GM18502 (cell line): ENCODE data around the gene ZFC3H1.
"Not testable (repeated sequence)": the region's sequence is repeated elsewhere in the genome, so short reads cannot be mapped to it uniquely, and the experiment has no call there.

Source experiments
- ATAC-seq: cut with Tn5 transposase; IDR thresholded peaks from one replicate; pipeline ENCODE4 v1.9.1; 2021; ENCODE audit warnings: mild to moderate bottlenecking; ENCODE audit not compliant: unreplicated experiment, poor library complexity

The ZFC3H1 gene

GRCh38 chr12:71663561-71664410 lies at the start of gene ZFC3H1, which contains the start of gene THAP2:
Gene ZFC3H1, minus strand, starts transcription at chr12:71663848. Its CDS starts 238 bp downstream, at chr12:71663610.
Gene THAP2, plus strand, starts transcription at chr12:71664301. Its CDS starts 209 bp downstream, at chr12:71664510.
- ATAC-seq = peak; percentile 91

GRCh38 chr12:71710276-71711125 lies 46.9 kb upstream of the ZFC3H1 start:
- no peak for ATAC-seq

DNA sequence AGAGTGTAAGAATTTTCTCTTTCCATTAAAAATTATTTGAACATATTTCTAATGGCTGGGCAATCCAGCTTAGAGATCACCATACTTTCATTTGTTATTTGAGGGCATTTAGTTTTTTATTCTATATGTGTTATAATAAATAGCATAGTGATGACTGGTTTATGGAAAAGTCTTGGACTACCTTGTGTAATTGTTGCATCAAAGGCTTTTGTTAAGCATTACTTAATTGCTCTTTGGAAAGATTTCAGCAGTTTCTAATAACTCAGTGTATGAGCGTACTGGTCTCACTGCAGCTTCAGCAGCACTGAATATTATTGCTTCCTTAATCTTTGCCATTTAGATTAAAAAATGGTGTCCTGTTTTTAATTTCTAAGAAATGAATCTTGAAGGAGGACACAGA lies 45.0 kb upstream of the ZFC3H1 start:
- no peak for ATAC-seq

DNA sequence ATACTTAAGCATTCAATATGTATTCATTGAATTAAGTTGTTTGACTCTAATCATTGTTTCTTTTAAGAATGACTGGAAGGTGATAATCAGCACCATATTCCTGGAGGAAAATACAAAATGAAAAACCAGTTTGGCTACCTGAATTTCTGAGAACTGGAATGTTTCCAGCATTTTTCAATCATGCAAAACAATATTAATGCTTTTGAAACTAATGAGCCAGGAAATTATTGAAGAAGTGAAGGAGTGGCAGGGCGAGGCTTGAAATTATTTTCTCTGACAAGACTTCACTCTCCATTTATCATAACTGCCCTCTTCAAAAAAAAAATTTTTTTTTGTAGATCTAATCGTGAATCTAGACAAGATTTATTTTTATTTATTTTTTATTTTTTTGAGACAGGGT lies 41.3 kb upstream of the ZFC3H1 start:
- ATAC-seq = no peak

GRCh38 chr12:71703206-71703605 lies 39.6 kb upstream of the ZFC3H1 start:
- no peak for ATAC-seq

DNA sequence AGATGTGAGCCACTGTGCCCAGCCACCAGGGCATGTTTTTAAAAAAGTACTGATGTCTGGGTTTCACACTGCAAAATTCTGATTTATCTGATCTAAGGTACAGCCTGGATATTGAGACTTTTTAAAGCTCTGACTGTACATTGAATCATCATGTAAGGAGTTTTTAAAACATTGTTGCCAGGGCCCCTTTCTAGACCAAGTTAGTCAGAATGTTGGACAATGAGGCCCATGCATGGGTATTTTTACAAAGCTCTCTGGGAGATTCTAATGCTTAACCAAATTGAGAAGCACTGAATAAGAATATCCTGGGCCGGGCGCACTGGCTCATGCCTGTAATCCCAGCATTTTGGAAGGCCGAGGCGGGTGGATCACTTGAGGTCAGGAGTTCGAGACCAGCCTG lies 38.9 kb upstream of the ZFC3H1 start:
- ATAC-seq = no peak

DNA sequence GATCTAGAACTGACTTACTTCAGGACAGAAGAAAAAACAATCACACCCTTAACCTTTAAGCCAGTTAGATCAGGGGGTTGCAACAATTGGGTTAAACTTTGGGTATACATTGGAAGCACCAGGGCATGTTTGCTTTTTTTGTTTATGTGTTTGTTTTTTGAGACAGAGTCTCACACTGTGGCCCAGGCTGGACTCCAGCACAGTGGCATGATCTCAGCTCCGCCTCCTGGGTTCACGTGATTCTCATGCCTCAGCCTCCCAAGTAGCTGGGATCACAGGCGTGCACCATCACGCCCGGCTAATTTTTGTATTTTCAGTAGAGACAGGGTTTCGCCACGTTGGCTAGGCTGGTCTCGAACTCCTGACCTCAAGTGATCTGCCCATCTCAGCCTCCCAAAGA lies 38.5 kb upstream of the ZFC3H1 start:
- ATAC-seq = not testable (repeated sequence)

- no peak for ATAC-seq
Observed at GRCh38 chr12:71695782-71696181, 32.1 kb upstream of the ZFC3H1 start.

DNA sequence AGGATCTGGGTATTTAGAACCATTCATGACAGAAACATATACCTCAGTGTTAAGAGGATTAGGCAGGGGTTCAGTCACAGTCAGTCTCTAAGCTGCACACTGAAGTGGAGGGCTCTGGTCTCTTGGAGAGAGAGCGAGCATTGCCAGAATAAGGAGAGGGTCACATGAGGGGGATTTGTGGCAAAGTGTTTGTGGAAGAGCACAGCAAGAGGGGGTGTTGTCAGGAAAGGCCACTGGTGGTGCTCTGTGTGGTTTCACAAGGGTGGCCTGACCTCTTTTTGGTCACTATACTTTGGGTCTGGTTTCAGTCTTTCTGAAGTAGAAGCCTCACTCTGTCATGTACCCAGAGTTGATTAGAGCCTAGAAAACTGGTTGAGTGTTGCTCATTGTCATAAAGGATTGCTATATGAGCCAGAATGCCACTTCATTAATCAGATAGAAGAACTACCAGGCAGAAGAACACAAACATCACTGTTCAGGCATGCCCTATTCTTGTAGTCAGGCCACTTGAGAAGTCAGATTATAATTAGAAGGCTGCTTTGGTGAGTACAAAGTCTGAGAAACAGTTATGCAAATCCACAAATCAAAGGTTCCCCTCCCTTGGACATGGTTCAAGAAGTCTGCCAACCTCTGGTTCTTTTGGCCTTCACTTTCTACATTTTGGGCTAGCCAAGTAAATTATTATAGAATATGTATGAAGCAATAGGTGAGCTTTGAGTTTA lies 30.6 kb upstream of the ZFC3H1 start:
- ATAC-seq = peak; percentile 87

DNA sequence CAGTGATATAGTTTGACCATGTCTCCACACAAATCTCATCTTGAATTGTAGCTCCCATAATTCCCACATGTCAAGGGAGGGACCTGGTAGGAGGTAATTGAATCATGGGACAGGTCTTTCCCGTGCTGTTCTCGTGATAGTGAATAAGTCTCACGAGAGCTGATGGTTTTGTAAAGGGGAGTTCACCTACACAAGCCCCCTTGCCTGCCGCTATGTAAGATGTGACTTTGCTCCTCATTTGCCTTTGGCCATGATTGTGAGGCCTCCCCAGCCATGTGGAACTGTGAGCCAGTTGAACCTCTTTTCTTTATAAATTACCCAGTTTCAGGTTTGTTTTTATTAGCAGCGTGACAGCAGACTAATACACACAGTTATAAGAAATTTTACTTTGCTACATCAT lies 30.0 kb upstream of the ZFC3H1 start:
- ATAC-seq = peak; percentile 24

DNA sequence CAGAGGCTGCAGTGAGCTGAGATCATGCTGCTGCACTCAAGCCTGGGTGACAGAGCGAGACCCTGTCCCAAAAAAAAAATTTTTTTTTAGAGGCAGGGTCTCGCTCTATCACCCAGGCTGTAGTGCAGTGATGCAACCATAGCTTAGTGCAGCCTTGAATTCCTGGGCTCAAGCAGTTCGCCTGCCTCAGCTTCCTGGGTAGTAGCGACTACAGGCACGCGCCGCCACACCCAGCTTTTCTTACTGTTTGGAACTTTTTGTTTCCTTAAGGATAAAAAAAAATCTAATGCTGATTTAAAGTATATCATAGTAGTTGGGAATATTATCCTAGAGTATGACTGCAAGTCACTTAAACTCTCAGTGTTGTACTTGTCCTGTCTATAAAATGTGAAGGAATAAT lies 29.5 kb upstream of the ZFC3H1 start:
- ATAC-seq = no peak

- no peak for ATAC-seq
Observed at GRCh38 chr12:71691504-71692129, 28.0 kb upstream of the ZFC3H1 start.

DNA sequence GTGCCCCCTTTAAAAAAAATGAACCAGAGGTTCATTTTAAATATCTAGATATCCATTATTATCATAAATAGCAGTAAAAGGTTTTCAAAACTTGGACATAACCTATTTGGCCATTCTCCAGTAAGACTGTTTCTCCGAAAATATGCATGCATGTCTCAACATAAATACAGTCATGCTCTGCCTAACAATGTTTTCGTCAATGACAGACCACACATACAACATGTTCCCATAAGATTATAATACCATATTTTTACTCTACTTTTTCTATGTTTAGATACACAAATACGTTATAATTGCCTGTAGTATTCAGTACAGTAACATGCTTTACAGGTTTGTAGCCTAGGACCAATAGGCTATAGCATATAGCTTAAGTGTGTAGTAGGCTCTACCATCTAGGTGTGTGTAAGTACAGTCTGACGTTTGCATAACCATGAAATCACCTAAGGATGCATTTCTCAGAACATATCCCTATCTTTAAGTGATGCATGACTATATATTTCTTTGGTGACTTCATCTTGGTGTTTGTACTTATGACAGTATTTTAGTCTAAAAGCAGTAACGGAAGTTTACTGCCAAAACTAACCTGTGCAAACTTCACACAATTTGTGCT lies 25.4 kb upstream of the ZFC3H1 start:
- no peak for ATAC-seq

DNA sequence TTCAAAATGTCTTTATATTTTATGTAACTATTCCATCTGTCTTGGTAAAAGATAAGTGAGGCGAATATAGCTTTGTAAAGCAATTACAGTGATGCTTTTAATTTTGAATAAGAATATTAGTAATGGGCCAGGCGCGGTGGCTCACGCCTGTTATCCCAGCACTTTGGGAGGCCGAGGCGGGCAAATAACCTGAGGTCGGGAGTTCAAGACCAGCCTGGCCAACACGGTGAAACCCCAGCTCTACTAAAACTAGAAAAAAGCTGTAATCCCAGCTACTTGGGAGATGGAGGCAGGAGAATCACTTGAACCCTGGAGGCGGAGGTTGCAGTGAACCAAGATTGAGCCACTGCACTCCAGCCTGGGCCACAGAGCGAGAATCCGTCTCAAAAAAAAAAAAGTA lies 23.5 kb upstream of the ZFC3H1 start:
- ATAC-seq = not testable (repeated sequence)

DNA sequence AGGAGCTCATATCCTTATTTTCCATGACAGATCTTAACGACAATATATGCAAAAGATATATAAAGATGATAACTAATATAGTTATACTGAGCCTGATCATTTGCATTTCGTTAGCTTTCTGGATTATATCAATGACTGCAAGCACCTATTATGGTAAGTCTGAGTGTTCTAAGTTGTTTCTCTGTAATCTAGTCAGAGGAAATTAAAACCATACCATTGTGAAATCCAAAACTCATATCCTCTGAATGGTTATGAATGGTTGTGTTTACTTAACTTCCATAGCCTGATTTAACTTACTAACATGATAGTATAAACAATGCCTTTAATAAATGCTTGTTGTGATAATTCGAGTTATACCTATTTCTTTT lies 23.0 kb upstream of the ZFC3H1 start:
- no peak for ATAC-seq

- peak; percentile 83 for ATAC-seq
Observed at GRCh38 chr12:71685914-71686657, 22.4 kb upstream of the ZFC3H1 start, which contains the start of gene TMEM19. Gene TMEM19, plus strand, starts transcription at chr12:71686082. Its CDS starts 599 bp downstream, at chr12:71686681.

DNA sequence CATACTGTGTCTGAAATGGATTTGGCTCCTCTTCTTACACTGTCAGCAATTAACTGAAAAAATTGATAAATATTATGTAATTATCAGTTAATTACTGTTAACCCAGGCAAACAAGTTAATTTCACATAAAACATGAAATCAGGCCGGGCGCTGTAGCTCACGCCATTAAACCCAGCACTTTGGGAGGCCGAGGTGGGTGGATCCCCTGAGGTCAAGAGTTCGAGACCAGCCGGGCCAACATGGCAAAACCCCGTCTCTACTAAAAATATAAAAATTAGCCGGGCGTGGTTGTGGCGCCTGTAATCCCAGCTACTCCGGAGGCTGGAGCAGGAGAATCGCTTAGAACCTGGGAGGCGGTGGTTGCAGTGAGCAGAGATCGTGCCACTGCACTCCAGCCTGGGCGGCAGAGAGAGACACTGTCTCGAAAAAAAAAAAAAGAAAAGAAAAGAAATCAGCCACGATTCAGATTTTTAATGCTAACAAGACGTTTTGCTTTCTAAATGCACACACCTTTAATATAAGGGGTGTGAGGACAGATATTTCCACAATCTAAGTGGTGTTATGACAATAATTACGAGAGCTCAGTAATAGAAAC lies 21.8 kb upstream of the ZFC3H1 start:
- ATAC-seq = no peak

DNA sequence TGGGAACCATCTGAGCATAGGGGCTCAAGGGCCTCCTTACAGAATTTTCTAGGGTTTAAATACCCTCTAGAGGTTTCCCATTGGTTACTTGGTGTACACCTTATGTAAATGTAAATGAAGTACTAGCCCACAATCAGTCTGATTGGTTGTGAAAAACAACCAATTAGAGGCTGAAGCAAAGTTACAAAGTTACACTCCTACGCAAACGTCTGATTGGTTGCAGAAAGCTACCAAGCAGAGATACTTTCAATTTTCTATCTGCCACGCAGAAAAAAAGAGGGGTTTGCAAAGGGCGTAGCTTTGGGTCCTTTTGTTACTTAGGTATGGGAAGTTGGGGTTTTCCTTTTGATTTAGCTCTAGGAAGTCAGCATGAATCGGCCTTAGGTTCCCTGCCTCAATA lies 20.4 kb upstream of the ZFC3H1 start:
- ATAC-seq = no peak

DNA sequence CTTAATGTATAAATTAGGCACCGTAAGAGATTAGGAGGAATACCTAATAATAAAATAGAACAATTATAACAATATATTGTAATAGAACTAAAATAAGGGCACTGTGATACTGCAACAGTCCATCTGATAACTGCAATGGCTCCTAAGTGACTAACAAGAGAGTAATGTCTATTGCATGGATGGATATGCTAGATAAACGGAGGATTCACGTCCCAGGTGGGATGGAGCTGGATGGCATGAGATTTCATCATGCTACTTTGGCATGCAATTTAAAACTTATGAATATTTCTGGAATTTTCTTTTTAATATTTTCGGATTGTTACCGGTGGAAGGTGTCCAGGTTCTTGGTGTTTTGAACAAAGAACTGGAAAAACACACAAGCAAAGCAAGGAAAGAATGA lies 20.0 kb upstream of the ZFC3H1 start:
- no peak for ATAC-seq
